WTC11 (cell line): ENCODE data around the gene SMARCD3.

Source experiments
- CTCF ChIP-seq: fragments of 200-600 bp; IDR thresholded peaks from 2 replicates; pipeline ENCODE4 v1.8.0; 2022; ENCODE audit warnings: antibody characterized with exemption
- ESRRA ChIP-seq: sonication (generic); formaldehyde crosslinking; IDR thresholded peaks from 2 replicates; pipeline ENCODE4 v1.8.1; 2022; ENCODE audit warnings: mild to moderate bottlenecking, missing genetic modification reagents, borderline replicate concordance
- FOXP1 ChIP-seq: sonication (generic); formaldehyde crosslinking; IDR thresholded peaks from 2 replicates; pipeline ENCODE4 v1.8.0; 2022; ENCODE audit warnings: missing genetic modification reagents, mild to moderate bottlenecking, moderate library complexity, borderline replicate concordance
- ZNF121 ChIP-seq: sonication (generic); formaldehyde crosslinking; IDR thresholded peaks from 2 replicates; pipeline ENCODE4 v1.8.0; 2023; ENCODE audit warnings: missing genetic modification reagents

- TF ChIP-seq FOXP1 (CRISPR knock-in tag) (no peak), CTCF (no peak), ESRRA (no peak), ZNF121 (CRISPR knock-in tag) (no peak)
These were observed 9.5 kb upstream of the SMARCD3 start for GRCh38 chr7:151257990-151258389.
